Measurements from ENCODE around the gene PHF19.

PHF19 gene

DNA sequence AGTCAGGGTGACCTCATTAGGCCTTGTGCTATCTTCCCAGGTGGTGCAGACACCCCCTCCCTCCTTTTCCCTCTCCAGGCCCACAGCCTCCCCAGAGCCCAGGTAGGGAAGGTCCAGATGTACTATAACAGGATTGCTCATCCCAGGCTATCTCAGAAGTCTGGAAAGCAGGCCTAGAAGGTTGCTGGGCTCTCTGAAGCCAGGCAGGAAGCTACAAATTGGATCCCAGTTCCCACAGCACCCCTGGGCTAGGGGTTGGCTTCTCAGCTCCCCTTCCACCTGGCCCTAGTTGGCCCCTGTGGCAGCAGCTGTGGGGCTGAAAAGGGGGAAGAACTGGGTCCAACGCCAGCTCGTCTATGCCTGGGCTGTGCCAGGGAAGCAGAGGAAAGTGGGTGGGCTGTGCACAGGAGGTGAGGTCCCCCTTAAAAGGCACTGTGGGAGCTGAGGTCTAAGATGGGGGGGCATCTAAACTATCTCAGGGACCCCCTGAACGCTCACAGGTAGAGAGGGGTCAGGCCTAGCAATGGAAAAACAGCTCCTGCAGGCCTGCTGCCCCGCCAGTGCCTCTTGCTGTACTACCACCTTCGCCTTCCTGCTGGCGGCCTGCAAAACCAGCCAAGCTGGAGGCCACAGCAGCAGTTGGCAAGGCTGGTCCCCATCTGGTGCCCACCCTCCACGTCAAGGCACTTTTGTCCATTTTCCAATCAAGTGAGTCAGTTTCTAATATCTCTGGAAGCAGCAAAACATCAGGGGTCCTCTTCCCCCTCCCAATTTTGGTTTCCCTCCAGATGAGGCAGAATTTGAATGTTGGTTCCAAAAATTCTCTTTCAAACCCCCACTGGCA, 20.9 kb downstream of the PHF19 start:
- no peak for TF ChIP-seq CTCF (IDR thresholded peaks at IDR 0.05; ENCODE audit: low read depth, low read length)
- H3K4me3 ChIP-seq (replicated peaks in 1 of 2; ENCODE audit: low read depth in 2 of 2, low read length in 2 of 2): no peak overlapping the region
- no peak for DNase-seq (ENCODE audit: low read depth in 2 of 2)

GRCh38 chr9:120854596-120855327, 22.2 kb downstream of the PHF19 start:
- no peak for DNase-seq (ENCODE audit: low read depth in 2 of 2)
- TF ChIP-seq CTCF (IDR thresholded peaks at IDR 0.05; ENCODE audit: low read depth, low read length): no peak
- no peak overlapping the region for H3K4me3 ChIP-seq (replicated peaks in 1 of 2; ENCODE audit: low read depth in 2 of 2, low read length in 2 of 2)

- no peak for TF ChIP-seq CTCF (IDR thresholded peaks at IDR 0.05; ENCODE audit: low read depth, low read length)
These were observed 23.8 kb downstream of the PHF19 start for GRCh38 chr9:120853198-120853597.

DNA sequence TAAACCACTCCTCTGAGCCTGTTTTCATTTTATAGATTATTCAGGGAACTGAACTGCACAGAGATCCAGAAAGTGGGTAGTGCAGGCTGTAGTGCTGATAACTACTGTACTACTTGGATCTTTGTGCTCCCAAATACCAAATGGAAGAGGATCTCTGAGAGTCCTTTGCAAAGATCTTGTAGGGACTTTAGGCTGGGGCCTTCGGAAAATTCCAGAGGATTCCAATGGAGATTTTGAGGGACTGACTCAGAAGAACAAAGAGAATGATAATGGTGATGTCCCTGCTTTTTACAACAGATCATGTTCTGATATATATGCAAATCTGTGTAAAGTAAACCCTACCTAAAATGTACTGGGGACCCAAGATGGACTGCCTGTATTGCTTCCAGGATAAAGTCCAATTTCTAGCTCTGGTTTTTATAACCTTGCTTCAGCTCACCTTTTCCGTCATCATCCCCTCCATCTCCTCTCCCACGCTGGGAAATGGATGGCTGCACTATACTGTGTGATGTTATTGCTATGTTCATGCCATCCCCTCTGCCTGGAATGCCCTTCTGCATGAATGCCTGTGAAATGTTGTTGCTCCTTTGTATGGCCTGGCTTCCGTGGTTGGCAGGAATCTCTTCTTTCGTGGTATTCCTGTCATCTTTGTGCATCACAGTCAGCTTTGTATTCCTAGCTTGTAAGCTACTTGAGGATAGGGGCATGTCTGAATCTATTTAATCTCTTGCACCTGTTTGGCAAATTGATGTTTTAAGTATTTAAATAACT, 24.6 kb downstream of the PHF19 start:
- no peak for TF ChIP-seq CTCF (IDR thresholded peaks at IDR 0.05; ENCODE audit: low read depth, low read length)
- no peak for DNase-seq (ENCODE audit: low read depth in 2 of 2)
- H3K4me3 ChIP-seq (replicated peaks in 1 of 2; ENCODE audit: low read depth in 2 of 2, low read length in 2 of 2): no peak overlapping the region

More at GRCh38 chr9:120853198-120853597, 23.8 kb downstream of the PHF19 start:
- no peak overlapping the region for H3K4me3 ChIP-seq (replicated peaks in 1 of 2; ENCODE audit: low read depth in 2 of 2, low read length in 2 of 2)
- no peak for DNase-seq (ENCODE audit: low read depth in 2 of 2)

- no peak overlapping the region for H3K4me3 ChIP-seq (replicated peaks in 1 of 2; ENCODE audit: low read depth in 2 of 2, low read length in 2 of 2)
- no peak for DNase-seq (ENCODE audit: low read depth in 2 of 2)
- no peak for TF ChIP-seq CTCF (IDR thresholded peaks at IDR 0.05; ENCODE audit: low read depth, low read length)
These were observed 25.5 kb downstream of the PHF19 start for GRCh38 chr9:120851449-120851848.

GRCh38 chr9:120850315-120850714, 26.7 kb downstream of the PHF19 start:
- no peak for TF ChIP-seq CTCF (IDR thresholded peaks at IDR 0.05; ENCODE audit: low read depth, low read length)
- no peak overlapping the region for H3K4me3 ChIP-seq (replicated peaks in 1 of 2; ENCODE audit: low read depth in 2 of 2, low read length in 2 of 2)
- no peak for DNase-seq (ENCODE audit: low read depth in 2 of 2)

All from cardiac fibroblast (primary cell).